HG03103 (cell line): ENCODE results near the gene HOXD4.

Source experiments
- ATAC-seq: cut with Tn5 transposase; IDR thresholded peaks from one replicate; pipeline ENCODE4 v1.9.1; 2021; ENCODE audit warnings: low read depth; ENCODE audit not compliant: unreplicated experiment

HOXD4 gene

GRCh38 chr2:176155356-176156044, 4.2 kb downstream of the HOXD4 start:
- ATAC-seq: no peak

- no peak for ATAC-seq
Measured at GRCh38 chr2:176156301-176156806, 5.0 kb downstream of the HOXD4 start.

GRCh38 chr2:176156807-176157498, 5.6 kb downstream of the HOXD4 start, which contains the start of gene HOXD3:
Gene HOXD3, plus strand, starts transcription at chr2:176157307. Its CDS starts 11,808 bp downstream, at chr2:176169115.
- ATAC-seq: no peak

- ATAC-seq: no peak
Measured at GRCh38 chr2:176157499-176158185, 6.3 kb downstream of the HOXD4 start.

GRCh38 chr2:176158186-176158591, 6.8 kb downstream of the HOXD4 start:
- ATAC-seq: no peak

GRCh38 chr2:176158855-176159662, 7.7 kb downstream of the HOXD4 start:
- ATAC-seq: no peak

GRCh38 chr2:176159663-176160250, 8.4 kb downstream of the HOXD4 start:
- no peak for ATAC-seq

- no peak for ATAC-seq
Measured at GRCh38 chr2:176160251-176160985, 9.1 kb downstream of the HOXD4 start.

GRCh38 chr2:176160986-176161824, 9.9 kb downstream of the HOXD4 start:
- no peak for ATAC-seq

- no peak for ATAC-seq
Measured at GRCh38 chr2:176161825-176162626, 10.7 kb downstream of the HOXD4 start.

GRCh38 chr2:176162911-176163671, 11.7 kb downstream of the HOXD4 start:
- ATAC-seq: no peak

- no peak for ATAC-seq
Measured at GRCh38 chr2:176163672-176164056, 12.3 kb downstream of the HOXD4 start.

- no peak for ATAC-seq
Measured at GRCh38 chr2:176164201-176164600, 12.9 kb downstream of the HOXD4 start.

- no peak for ATAC-seq
Measured at GRCh38 chr2:176164611-176165369, 13.4 kb downstream of the HOXD4 start.

- ATAC-seq: no peak
Measured at GRCh38 chr2:176165370-176166050, 14.2 kb downstream of the HOXD4 start.

GRCh38 chr2:176166272-176166671, 14.9 kb downstream of the HOXD4 start:
- no peak for ATAC-seq
